ENCODE data around the gene PRKCZ.

Gene PRKCZ

DNA sequence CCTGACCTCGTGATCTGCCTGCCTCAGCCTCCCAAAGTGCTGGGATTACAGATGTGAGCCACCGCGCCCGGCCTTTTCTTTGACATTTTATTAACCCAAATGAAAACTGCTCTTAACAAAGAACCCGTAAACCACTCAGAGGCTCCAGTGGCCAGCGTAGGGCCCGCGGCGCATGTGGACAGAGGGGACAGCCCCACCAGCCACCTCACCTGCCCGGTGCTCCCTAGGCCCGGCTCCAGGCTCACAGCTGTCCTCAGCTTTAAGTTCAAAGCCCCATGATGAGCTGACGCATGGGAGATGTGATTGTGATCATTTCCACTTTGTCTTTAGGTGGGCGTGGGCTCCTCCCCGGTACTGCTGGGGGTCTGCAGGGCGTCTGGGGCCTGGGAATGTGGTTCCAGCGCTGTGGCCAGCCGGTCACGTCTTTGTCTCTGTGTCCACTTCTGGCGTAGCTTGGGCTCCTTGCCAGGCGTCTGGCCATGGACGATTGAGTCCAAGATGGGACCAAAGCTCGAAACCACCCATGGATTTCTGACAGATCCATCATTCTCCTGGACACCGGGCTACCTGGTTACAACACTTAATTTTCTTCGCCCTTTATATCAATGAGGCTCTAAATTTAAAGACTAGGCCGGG is 6.9 kb downstream of the PRKCZ start:
- no peak for TF ChIP-seq TAF1 (IDR thresholded peaks at IDR 0.05; ENCODE audit: low read depth, low read length)
- no peak for TF ChIP-seq POLR2AphosphoS5 (IDR thresholded peaks at IDR 0.05; ENCODE audit: low read depth, low read length)
- no peak for TF ChIP-seq POLR2A (IDR thresholded peaks at IDR 0.05; ENCODE audit: low read depth, low read length)
- no peak for TF ChIP-seq SPI1 (IDR thresholded peaks at IDR 0.05; ENCODE audit: low read depth, low read length)
- no peak for TF ChIP-seq POU2F2 (IDR thresholded peaks at IDR 0.05; ENCODE audit: low read depth, low read length)
- TF ChIP-seq PAX5 (IDR thresholded peaks at IDR 0.05; ENCODE audit: insufficient read depth, low read length, severe bottlenecking): no peak
- DNase-seq (ENCODE audit: insufficient read length, low spot score) (no peak), FAIRE-seq (no peak)

DNA sequence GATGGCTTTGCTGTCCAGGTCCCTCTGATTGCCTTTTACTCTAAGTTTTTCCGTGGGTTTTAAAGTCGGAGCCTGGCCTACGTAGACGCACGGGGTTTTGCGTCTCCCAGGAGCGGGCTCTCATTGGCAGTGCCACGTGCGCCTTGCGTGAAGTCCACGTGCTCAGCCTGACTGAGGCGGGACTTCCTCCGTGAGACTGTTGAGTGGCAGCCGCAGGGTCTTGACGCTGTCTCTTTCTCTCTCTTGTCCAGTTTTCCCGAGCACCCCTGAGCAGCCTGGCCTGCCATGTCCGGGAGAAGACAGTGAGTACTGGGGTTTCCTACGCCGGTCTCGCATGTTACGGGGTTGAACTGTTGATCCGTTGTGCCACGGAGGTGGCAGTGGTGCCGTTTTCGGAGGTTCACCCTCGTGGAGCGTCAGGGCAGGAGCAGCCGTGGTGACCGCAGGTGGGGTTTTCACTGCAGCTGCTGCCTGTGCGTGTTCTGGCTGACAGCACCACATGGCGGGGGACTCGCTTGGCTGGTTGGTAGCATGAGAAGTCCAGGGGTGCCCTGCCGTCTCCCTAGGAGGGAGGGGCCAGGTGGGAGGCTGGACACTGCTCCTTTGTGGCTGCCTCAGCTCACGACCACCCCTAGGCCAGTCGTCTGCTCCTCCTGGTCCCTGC is 9.2 kb downstream of the PRKCZ start:
- no peak for TF ChIP-seq PAX5 (IDR thresholded peaks at IDR 0.05; ENCODE audit: insufficient read depth, low read length, severe bottlenecking)
- TF ChIP-seq TAF1 (IDR thresholded peaks at IDR 0.05; ENCODE audit: low read depth, low read length): no peak
- TF ChIP-seq POLR2AphosphoS5 (IDR thresholded peaks at IDR 0.05; ENCODE audit: low read depth, low read length): no peak
- TF ChIP-seq POU2F2 (IDR thresholded peaks at IDR 0.05; ENCODE audit: low read depth, low read length): no peak
- TF ChIP-seq SPI1 (IDR thresholded peaks at IDR 0.05; ENCODE audit: low read depth, low read length): no peak
- TF ChIP-seq POLR2A (IDR thresholded peaks at IDR 0.05; ENCODE audit: low read depth, low read length): no peak
- no peak for DNase-seq (ENCODE audit: insufficient read length, low spot score)
- FAIRE-seq: no peak

- TF ChIP-seq PAX5 (IDR thresholded peaks at IDR 0.05; ENCODE audit: insufficient read depth, low read length, severe bottlenecking) (no peak), POU2F2 (IDR thresholded peaks at IDR 0.05; ENCODE audit: low read depth, low read length) (no peak), POLR2A (IDR thresholded peaks at IDR 0.05; ENCODE audit: low read depth, low read length) (no peak), POLR2AphosphoS5 (IDR thresholded peaks at IDR 0.05; ENCODE audit: low read depth, low read length) (no peak), SPI1 (IDR thresholded peaks at IDR 0.05; ENCODE audit: low read depth, low read length) (no peak), TAF1 (IDR thresholded peaks at IDR 0.05; ENCODE audit: low read depth, low read length) (no peak)
- DNase-seq (ENCODE audit: insufficient read length, low spot score) (no peak), FAIRE-seq (no peak)
These were observed 9.9 kb downstream of the PRKCZ start for GRCh38 chr1:2060072-2060471.

- FAIRE-seq (no peak), DNase-seq (ENCODE audit: insufficient read length, low spot score) (no peak)
- TF ChIP-seq SPI1 (IDR thresholded peaks at IDR 0.05; ENCODE audit: low read depth, low read length) (no peak), POLR2A (IDR thresholded peaks at IDR 0.05; ENCODE audit: low read depth, low read length) (no peak), POLR2AphosphoS5 (IDR thresholded peaks at IDR 0.05; ENCODE audit: low read depth, low read length) (no peak)
These were observed 10.3 kb downstream of the PRKCZ start for GRCh38 chr1:2060535-2060934.

DNA sequence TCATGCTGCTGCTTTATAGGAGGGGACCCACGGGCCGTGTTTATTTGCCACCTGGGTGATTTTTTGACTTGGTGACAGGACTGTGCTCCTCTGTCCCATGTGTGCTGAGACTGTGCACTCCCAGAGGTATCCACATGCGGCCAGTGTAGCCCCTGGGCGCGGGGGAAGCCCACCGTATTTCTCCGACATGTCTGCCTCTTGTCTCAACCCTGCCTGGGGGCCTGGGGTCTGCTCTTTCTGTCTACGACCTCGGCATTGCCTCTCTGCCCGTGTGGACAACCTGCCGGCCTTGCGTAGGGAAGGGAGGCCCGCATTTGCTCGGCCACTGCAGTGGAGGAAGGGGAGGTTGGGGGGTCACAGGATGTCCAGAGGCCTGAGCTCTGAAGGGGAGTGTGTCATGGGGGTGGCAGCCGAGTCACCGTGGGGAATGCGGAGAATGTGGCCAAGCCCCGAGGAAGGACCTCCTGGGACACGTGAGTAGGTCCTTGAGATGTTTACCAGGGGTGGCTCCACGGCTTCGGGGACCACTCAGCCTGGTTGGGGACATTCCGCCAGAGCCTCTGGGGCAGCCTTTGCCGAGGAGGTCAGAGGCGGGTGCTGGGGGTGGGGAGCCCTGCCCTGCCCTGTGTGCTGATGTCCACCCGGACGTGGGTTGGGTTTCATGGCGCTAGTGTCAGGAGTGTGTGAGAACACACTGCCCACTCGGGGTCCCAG is 11.0 kb downstream of the PRKCZ start:
- no peak for FAIRE-seq
- no peak for DNase-seq (ENCODE audit: insufficient read length, low spot score)

DNA sequence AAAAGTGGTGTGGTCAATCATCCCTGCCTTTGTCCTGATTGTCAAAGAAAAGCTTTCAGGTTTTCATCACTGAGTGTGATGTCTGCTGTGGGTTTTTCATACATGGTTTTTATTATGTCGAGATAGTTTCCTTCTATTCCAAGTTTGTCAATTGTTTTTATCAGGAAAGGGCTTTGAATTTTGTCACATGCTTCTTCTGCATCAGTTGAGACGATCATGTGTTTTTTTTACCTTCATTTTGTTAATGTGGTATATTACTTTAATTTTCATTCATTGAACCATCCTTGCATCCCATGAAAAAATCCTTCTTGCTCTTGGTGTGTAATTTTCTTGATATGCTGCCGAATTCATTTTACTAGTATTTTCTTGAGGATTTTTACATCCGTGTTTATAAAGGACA is 15.5 kb downstream of the PRKCZ start:
- DNase-seq (ENCODE audit: insufficient read length, low spot score) (no peak), FAIRE-seq (no peak)
- TF ChIP-seq PAX5 (IDR thresholded peaks at IDR 0.05; ENCODE audit: insufficient read depth, low read length, severe bottlenecking): no peak
- TF ChIP-seq SPI1 (IDR thresholded peaks at IDR 0.05; ENCODE audit: low read depth, low read length): no peak
- no peak for TF ChIP-seq POU2F2 (IDR thresholded peaks at IDR 0.05; ENCODE audit: low read depth, low read length)
- no peak for TF ChIP-seq TAF1 (IDR thresholded peaks at IDR 0.05; ENCODE audit: low read depth, low read length)
- TF ChIP-seq POLR2A (IDR thresholded peaks at IDR 0.05; ENCODE audit: low read depth, low read length): no peak
- no peak for TF ChIP-seq POLR2AphosphoS5 (IDR thresholded peaks at IDR 0.05; ENCODE audit: low read depth, low read length)

More for the DNA sequence above, 11.0 kb downstream of the PRKCZ start:
- no peak for TF ChIP-seq TAF1 (IDR thresholded peaks at IDR 0.05; ENCODE audit: low read depth, low read length)
- no peak for TF ChIP-seq POLR2AphosphoS5 (IDR thresholded peaks at IDR 0.05; ENCODE audit: low read depth, low read length)
- TF ChIP-seq POU2F2 (IDR thresholded peaks at IDR 0.05; ENCODE audit: low read depth, low read length): no peak
- TF ChIP-seq POLR2A (IDR thresholded peaks at IDR 0.05; ENCODE audit: low read depth, low read length): no peak
- TF ChIP-seq PAX5 (IDR thresholded peaks at IDR 0.05; ENCODE audit: insufficient read depth, low read length, severe bottlenecking): no peak
- no peak for TF ChIP-seq SPI1 (IDR thresholded peaks at IDR 0.05; ENCODE audit: low read depth, low read length)

DNA sequence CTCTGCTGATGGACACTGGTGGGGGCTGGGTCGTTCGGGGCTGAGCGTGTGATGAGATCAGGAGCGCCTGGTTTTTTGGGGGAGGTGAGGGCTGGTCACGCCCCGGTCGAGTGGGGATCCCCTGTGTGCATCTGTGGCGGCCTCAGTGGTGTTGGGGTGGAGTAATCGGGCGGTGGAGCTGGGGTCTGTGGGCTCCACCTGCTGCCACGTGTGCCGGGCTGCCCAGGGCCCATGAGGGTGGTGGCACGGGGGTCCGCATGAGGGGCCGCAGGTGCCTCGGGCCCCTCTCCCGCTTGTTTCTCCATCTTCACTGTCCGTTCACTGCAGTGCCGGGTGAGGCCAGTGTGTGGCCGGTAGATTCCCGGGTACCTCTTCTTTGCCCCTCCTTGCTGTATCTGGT is 17.2 kb downstream of the PRKCZ start:
- TF ChIP-seq SPI1 (IDR thresholded peaks at IDR 0.05; ENCODE audit: low read depth, low read length): no peak
- TF ChIP-seq PAX5 (IDR thresholded peaks at IDR 0.05; ENCODE audit: insufficient read depth, low read length, severe bottlenecking): no peak
- TF ChIP-seq POLR2AphosphoS5 (IDR thresholded peaks at IDR 0.05; ENCODE audit: low read depth, low read length): no peak
- DNase-seq (ENCODE audit: insufficient read length, low spot score): no peak
- no peak for FAIRE-seq

- no peak for FAIRE-seq
- no peak for DNase-seq (ENCODE audit: insufficient read length, low spot score)
- TF ChIP-seq POLR2A (IDR thresholded peaks at IDR 0.05; ENCODE audit: low read depth, low read length): no peak
- TF ChIP-seq POU2F2 (IDR thresholded peaks at IDR 0.05; ENCODE audit: low read depth, low read length): no peak
- no peak for TF ChIP-seq PAX5 (IDR thresholded peaks at IDR 0.05; ENCODE audit: insufficient read depth, low read length, severe bottlenecking)
- no peak for TF ChIP-seq TAF1 (IDR thresholded peaks at IDR 0.05; ENCODE audit: low read depth, low read length)
- no peak for TF ChIP-seq POLR2AphosphoS5 (IDR thresholded peaks at IDR 0.05; ENCODE audit: low read depth, low read length)
- TF ChIP-seq SPI1 (IDR thresholded peaks at IDR 0.05; ENCODE audit: low read depth, low read length): no peak
These were observed 17.8 kb downstream of the PRKCZ start for GRCh38 chr1:2067981-2068380.

- no peak for TF ChIP-seq POU2F2 (IDR thresholded peaks at IDR 0.05; ENCODE audit: low read depth, low read length)
- TF ChIP-seq TAF1 (IDR thresholded peaks at IDR 0.05; ENCODE audit: low read depth, low read length): no peak
- no peak for TF ChIP-seq SPI1 (IDR thresholded peaks at IDR 0.05; ENCODE audit: low read depth, low read length)
- no peak for TF ChIP-seq POLR2A (IDR thresholded peaks at IDR 0.05; ENCODE audit: low read depth, low read length)
- TF ChIP-seq PAX5 (IDR thresholded peaks at IDR 0.05; ENCODE audit: insufficient read depth, low read length, severe bottlenecking): no peak
- no peak for TF ChIP-seq POLR2AphosphoS5 (IDR thresholded peaks at IDR 0.05; ENCODE audit: low read depth, low read length)
- DNase-seq (ENCODE audit: insufficient read length, low spot score): no peak
- FAIRE-seq: no peak
These were observed 18.7 kb downstream of the PRKCZ start for GRCh38 chr1:2068951-2069350.
